Activated CD4-positive, alpha-beta T cell treated with anti-CD3 and anti-CD28 coated beads, Interleukin-2, amount 50 U/mL, for 24 hours (primary cell): Measurements from ENCODE around the gene DDX1.
A peak's percentile ranks its signal among the peaks of the same experiment; 100 is the strongest.

Experiments used
- DNase-seq, 2 donors: peaks; one replicate each; pipeline ENCODE4 v3.0.0-alpha.2; 2020; ENCODE audit warnings: low read depth in 1 of 2, low spot score in 1 of 2

Gene DDX1

GRCh38 chr2:15562354-15563031 is 29.2 kb upstream of the DDX1 start:
- DNase-seq, result no peak

GRCh38 chr2:15563227-15564100 is 28.2 kb upstream of the DDX1 start:
- no peak for DNase-seq

- no peak for DNase-seq
These were observed 26.3 kb upstream of the DDX1 start for GRCh38 chr2:15565392-15565791.

- DNase-seq, result no peak
These were observed 25.5 kb upstream of the DDX1 start for GRCh38 chr2:15565994-15566671.

DNA sequence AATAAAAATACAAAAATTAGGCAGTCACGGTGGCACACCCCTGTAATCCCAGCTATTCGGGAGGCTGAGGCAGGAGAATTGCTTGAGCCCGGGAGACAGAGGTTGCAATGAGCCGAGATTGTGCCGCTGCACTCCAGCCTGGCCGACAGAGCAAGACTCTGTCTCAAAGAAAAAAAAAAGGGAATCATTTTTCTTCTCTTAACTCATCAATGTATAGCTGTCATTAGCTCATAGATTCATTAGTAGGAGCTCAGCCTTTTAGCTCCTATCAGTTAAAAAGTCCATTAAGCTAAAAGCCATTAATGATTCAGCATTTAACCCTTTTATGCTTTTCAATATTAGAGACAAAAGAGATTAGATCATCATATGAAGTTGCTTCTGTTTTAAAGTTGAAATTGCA is 24.8 kb upstream of the DDX1 start:
- DNase-seq, result no peak

- DNase-seq, result no peak
These were observed 22.8 kb upstream of the DDX1 start for GRCh38 chr2:15568874-15569273.

- no peak for DNase-seq
These were observed 21.6 kb upstream of the DDX1 start for GRCh38 chr2:15570104-15570503.

DNA sequence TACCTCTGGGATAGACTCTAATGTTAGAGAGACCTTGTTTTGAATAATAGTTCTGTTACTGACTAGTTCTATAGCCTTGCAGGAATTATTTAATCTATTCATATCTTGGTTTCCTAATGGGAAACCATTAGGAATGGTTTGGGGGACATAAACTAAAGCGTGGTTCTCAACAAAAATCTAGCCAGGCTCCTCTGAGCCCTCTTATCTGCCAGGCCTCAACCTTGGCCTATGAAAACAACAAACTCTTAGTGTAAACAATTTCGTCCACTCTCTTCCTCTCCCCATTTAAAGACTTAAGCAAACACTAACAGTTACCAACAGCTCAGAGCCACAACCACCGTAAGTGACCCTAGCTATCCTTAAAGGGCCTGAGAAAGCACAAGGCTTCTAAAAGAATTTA is 19.9 kb upstream of the DDX1 start:
- DNase-seq, result no peak

GRCh38 chr2:15577071-15577735 is 14.5 kb upstream of the DDX1 start:
- peak; percentile 81 to 89 for DNase-seq

GRCh38 chr2:15579641-15580040 is 12.0 kb upstream of the DDX1 start:
- no peak for DNase-seq

DNA sequence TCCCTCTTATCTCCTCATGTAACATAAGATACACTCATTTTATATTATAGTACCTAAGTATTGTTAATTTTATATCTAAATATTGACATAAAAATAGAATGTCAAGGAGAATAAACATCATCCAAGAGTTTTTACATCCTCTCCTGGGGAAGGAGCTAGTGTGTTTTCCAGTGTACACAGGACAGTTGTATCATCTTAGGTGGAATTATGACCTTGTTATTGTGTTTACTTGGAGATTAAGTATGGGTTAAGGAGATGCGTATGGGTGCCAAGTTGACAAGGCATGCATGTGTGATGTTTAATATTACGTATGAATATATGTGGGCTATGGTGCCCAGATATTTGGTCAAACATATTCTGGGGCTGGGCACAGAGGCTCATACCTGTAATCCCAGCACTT is 11.2 kb upstream of the DDX1 start:
- no peak for DNase-seq

- DNase-seq, result no peak
These were observed 8.8 kb upstream of the DDX1 start for GRCh38 chr2:15582710-15583357.

GRCh38 chr2:15583826-15584225 is 7.8 kb upstream of the DDX1 start:
- DNase-seq, result no peak

GRCh38 chr2:15584316-15584715 is 7.4 kb upstream of the DDX1 start:
- DNase-seq, result no peak

DNA sequence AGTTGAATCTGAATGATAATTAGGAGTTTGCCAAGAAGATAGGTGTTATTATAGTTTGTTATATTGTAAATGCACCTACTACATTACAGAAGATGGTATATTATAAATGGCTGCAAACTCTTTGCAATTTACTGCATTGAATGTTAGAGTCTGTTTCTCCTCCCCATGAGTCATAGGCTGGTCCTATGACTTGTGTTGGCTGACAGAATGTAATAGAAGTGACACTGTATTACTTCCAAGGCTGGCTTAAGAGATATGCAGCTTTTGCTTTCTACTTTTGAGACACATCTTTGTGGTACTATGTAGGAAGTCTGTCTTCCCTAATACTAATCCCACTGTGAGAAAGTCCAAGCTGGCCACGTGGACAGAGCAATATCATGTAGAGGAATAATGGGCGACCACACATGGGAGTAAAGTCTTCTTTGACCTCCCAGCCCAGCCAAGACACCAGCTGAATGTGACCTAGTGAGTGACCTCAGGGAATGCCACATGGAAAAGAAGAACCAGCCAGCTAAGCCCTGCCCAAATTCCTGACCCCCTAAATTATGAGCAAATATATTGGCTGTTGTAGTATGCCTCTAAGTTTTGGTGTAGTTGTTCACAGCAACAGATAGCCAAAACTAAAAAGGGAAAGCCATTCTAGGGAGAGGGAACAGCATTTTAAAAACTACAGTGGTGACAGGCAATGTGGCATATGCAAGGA is 6.8 kb upstream of the DDX1 start:
- no peak for DNase-seq

GRCh38 chr2:15588329-15588919 is 3.2 kb upstream of the DDX1 start:
- no peak for DNase-seq

- DNase-seq, result no peak
These were observed 336 bp upstream of the DDX1 start for GRCh38 chr2:15591373-15591691.

- DNase-seq, result no peak
These were observed 1.6 kb downstream of the DDX1 start for GRCh38 chr2:15593327-15593705.

DNA sequence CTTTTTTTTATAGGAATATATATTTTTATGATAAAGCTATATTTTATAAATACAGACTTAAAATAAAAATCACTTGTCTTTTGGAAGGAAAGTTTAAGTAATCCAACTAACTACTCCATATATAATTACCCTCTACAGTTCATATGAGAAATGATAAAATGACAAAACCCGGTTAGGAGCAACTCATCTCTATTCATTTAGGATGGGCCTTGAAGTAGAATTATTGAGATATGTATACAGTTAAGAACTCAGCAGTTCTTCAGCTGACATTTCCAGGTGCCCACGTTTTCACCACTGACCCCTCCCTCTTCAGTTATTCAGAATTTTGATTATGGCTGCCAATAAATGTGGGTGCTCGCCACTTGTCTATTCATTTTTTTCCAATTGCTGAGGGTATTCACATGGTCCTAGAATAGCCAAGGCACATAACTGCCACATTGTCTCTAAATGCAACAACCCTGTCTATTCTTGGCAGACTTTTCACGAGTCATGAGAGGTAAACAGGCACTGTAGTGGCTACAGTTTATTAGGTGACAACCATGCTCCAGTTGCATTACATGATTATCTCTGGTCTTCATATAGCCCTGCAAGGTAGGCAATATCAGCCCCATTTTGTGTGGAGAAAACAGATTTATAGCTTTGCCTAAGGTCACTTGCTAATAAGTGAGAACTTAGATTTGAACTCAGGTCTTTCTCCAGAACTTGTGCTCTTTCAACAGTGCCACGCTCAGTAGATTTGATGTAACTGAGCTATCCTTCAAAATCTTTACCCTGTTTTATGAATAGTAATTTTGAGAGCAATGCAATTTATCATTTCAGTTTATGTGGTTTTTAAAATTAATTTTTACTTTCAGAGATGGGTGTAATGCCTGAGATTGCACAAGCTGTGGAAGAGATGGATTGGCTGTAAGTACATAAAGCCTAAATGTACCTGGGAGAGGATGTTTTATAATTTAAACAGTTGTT is 2.9 kb downstream of the DDX1 start:
- DNase-seq, result no peak
